Hepatic stellate cell (primary cell): ENCODE measurements around the gene SLC18A3.

Experiments
- DNase-seq: peaks from one replicate; pipeline ENCODE4 v3.0.0; 2011; ENCODE audit warnings: low spot score

SLC18A3 gene

GRCh38 chr10:49610114-49610457, at the start of gene SLC18A3:
TSS of gene SLC18A3 (plus strand) at chr10:49610310. CDS start at chr10:49610741, 431 bp downstream.
- DNase-seq = no peak

- no peak for DNase-seq
Measured at GRCh38 chr10:49560526-49560925, 49.6 kb upstream of the SLC18A3 start.

GRCh38 chr10:49562893-49563292, 47.2 kb upstream of the SLC18A3 start:
- no peak for DNase-seq

GRCh38 chr10:49564461-49565009, 45.6 kb upstream of the SLC18A3 start:
- DNase-seq = no peak

GRCh38 chr10:49567810-49568209, 42.3 kb upstream of the SLC18A3 start:
- DNase-seq = no peak

GRCh38 chr10:49568235-49568634, 41.9 kb upstream of the SLC18A3 start:
- no peak for DNase-seq

- DNase-seq = no peak
Measured at GRCh38 chr10:49569031-49569631, 41.0 kb upstream of the SLC18A3 start.

- no peak for DNase-seq
Measured at GRCh38 chr10:49571388-49571787, 38.7 kb upstream of the SLC18A3 start.

GRCh38 chr10:49572594-49573114, 37.5 kb upstream of the SLC18A3 start:
- DNase-seq = no peak

- no peak for DNase-seq
Measured at GRCh38 chr10:49575489-49576072, 34.5 kb upstream of the SLC18A3 start.

GRCh38 chr10:49577182-49577925, 32.8 kb upstream of the SLC18A3 start:
- no peak for DNase-seq

- no peak for DNase-seq
Measured at GRCh38 chr10:49578392-49578791, 31.7 kb upstream of the SLC18A3 start.

- no peak for DNase-seq
Measured at GRCh38 chr10:49579621-49580020, 30.5 kb upstream of the SLC18A3 start.

- DNase-seq = no peak
Measured at GRCh38 chr10:49585387-49585786, 24.7 kb upstream of the SLC18A3 start.

- no peak for DNase-seq
Measured at GRCh38 chr10:49587981-49588380, 22.1 kb upstream of the SLC18A3 start.

- peak; percentile 78 for DNase-seq
Measured at GRCh38 chr10:49592726-49593563, 17.2 kb upstream of the SLC18A3 start.

- no peak for DNase-seq
Measured at GRCh38 chr10:49593564-49593875, 16.6 kb upstream of the SLC18A3 start.

GRCh38 chr10:49593998-49594397, 16.1 kb upstream of the SLC18A3 start:
- DNase-seq = no peak

GRCh38 chr10:49594594-49594993, 15.5 kb upstream of the SLC18A3 start:
- DNase-seq = peak; percentile 82

GRCh38 chr10:49595003-49595712, 15.0 kb upstream of the SLC18A3 start:
- no peak for DNase-seq

- no peak for DNase-seq
Measured at GRCh38 chr10:49595713-49596492, 14.2 kb upstream of the SLC18A3 start.
